ENCODE measurements around the gene BBS5.

DNA sequence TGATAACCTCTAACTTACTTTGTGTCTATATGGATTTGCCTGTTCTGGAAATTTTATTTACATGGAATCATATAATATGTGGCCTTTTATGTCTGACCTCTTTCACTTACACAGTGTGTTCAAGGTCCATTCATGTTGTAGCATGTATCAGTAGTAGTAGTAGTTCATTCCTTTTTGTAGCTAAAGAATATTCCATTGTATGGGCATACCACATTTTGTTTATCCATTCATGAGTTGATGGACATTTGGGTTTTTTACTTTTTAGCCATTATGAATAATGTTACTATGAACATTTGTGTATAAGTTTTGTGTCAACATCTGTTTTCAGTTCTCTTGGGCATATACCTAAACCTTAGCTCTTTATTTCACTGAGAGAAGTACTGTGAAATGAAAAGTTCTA, 11.5 kb downstream of the BBS5 start:
- TF ChIP-seq FOXM1 (IDR thresholded peaks at IDR 0.05; ENCODE audit: borderline replicate concordance, low read depth), result no peak
- TF ChIP-seq, protein P1, sequence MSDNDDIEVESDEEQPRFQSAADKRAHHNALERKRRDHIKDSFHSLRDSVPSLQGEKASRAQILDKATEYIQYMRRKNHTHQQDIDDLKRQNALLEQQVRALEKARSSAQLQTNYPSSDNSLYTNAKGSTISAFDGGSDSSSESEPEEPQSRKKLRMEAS (IDR thresholded peaks at IDR 0.05), result no peak
- no peak for TF ChIP-seq TAF1 (IDR thresholded peaks at IDR 0.05; ENCODE audit: low read depth)
- TF ChIP-seq EGR1 (IDR thresholded peaks at IDR 0.05), result no peak
- TF ChIP-seq, protein P2, sequence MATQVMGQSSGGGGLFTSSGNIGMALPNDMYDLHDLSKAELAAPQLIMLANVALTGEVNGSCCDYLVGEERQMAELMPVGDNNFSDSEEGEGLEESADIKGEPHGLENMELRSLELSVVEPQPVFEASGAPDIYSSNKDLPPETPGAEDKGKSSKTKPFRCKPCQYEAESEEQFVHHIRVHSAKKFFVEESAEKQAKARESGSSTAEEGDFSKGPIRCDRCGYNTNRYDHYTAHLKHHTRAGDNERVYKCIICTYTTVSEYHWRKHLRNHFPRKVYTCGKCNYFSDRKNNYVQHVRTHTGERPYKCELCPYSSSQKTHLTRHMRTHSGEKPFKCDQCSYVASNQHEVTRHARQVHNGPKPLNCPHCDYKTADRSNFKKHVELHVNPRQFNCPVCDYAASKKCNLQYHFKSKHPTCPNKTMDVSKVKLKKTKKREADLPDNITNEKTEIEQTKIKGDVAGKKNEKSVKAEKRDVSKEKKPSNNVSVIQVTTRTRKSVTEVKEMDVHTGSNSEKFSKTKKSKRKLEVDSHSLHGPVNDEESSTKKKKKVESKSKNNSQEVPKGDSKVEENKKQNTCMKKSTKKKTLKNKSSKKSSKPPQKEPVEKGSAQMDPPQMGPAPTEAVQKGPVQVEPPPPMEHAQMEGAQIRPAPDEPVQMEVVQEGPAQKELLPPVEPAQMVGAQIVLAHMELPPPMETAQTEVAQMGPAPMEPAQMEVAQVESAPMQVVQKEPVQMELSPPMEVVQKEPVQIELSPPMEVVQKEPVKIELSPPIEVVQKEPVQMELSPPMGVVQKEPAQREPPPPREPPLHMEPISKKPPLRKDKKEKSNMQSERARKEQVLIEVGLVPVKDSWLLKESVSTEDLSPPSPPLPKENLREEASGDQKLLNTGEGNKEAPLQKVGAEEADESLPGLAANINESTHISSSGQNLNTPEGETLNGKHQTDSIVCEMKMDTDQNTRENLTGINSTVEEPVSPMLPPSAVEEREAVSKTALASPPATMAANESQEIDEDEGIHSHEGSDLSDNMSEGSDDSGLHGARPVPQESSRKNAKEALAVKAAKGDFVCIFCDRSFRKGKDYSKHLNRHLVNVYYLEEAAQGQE (IDR thresholded peaks at IDR 0.05; ENCODE audit: low read depth), result no peak
- no peak for TF ChIP-seq TCF12 (IDR thresholded peaks at IDR 0.05; ENCODE audit: low read depth)
- TF ChIP-seq, protein P3, sequence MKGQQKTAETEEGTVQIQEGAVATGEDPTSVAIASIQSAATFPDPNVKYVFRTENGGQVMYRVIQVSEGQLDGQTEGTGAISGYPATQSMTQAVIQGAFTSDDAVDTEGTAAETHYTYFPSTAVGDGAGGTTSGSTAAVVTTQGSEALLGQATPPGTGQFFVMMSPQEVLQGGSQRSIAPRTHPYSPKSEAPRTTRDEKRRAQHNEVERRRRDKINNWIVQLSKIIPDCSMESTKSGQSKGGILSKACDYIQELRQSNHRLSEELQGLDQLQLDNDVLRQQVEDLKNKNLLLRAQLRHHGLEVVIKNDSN (IDR thresholded peaks at IDR 0.05), result no peak
- no peak for TF ChIP-seq CEBPB (IDR thresholded peaks at IDR 0.05)
- no peak for TF ChIP-seq RAD21 (IDR thresholded peaks at IDR 0.05; ENCODE audit: low read depth)

All from Ishikawa (cell line).